IPS DF 4.7 (cell line): ENCODE results near the gene SLC22A3.

ENCODE experiments used
- DNase-seq: peaks from one replicate; pipeline ENCODE4 v3.0.0-alpha.2; 2013; ENCODE audit warnings: low spot score; ENCODE audit errors: extremely low read depth

SLC22A3 gene

GRCh38 chr6:160417146-160417545, 69.0 kb downstream of the SLC22A3 start:
- no peak for DNase-seq

DNA sequence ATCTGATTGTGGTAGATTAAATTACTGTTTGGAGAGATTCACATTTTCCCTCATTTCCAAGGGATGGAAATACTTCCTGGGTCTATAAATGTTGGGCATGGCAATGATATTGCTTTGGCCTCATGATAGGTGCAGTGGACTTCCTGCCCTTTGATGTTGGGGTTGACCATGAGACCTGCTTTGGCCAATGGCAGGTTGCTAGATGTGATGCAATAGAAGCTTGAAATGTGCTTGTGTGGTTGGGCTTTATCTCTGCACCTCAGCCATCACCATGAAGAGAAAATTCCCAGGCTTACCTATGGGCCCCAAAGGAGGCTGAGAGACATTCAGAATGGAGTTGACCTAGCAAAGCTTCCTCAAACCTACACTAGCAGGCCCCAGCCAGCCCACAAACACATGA, 69.4 kb downstream of the SLC22A3 start:
- no peak for DNase-seq

DNA sequence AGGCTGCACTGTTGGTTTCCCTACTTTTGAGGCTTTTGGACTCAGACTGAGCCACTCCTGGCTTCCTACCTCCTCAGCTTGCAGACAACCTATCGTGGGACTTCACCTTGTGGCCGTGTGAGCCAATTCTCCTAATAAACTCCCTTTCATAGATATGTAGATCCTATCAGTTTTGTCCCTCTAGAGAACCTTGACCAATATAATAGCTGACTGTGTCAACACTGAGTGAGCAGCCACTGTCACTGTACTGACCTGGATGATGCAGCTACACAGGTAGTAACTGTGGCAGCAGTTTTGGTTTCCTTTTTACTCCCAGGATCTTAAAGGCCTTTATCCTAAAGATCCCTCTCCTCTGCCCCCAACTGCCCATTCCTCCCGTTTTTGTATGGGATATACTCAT, 70.2 kb downstream of the SLC22A3 start:
- DNase-seq, result no peak

- DNase-seq, result no peak
These were observed 71.3 kb downstream of the SLC22A3 start for GRCh38 chr6:160419488-160419887.

DNA sequence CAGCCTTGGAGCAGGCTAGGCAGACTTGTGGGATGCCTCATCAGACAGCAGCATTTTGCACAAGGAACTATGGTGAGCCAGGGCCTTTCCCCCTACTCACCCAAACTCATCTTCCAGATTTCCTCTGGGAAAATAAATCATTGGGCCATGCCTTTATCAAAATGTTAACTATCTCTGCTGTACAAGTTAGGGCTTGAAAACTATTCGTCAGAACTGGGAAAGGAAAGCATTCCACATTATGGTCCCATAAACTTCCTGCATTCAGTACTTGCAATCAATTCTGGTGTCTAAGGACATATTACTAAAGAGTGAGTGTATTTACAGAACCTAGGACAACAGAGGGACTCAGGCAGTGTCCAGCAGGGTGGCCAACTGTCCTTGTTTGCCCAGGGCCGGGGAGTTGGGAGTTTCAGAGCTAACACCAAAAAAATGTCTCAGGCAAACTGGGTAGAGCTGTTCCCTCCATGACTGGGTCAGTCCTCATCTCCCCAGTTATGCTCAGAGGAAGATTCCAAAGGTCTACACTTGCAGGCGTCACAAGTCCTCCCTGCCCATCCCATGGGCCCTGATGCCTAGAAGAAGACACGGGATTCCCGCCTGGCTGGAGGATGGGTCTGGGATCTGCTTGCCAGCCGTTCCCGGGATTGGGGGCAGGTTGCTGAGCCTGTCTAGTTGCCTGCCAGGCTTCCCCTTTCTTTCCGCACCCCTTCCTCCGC, 72.2 kb downstream of the SLC22A3 start:
- no peak for DNase-seq

DNA sequence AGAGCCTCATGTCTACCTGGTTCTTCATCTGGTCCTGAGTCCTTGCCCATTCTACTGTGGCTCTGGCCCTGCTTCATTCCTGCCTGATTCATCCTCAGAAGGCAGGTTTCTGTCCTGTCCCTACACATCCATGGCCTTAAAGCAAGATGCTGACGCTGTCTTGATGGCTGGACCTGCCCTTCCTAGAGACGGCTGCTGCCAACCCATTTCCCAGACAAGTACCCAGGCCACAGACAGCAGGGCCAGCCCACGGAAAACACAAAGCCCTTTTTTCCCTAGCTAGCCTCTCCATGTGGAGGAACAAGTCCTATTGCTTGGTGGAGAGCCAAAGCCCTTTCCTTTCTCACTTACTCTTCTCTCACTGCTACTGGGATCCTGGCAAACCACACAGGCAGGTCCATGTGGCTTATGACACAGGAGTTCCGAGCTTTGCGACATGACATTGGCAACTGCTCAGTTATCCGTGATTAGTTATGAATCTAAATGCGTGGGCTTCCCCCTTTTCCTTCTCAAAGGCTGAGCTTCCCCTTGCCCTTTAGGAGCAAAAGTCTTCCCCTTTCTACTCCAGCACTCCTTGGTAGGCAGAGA, 72.9 kb downstream of the SLC22A3 start:
- DNase-seq, result no peak

DNA sequence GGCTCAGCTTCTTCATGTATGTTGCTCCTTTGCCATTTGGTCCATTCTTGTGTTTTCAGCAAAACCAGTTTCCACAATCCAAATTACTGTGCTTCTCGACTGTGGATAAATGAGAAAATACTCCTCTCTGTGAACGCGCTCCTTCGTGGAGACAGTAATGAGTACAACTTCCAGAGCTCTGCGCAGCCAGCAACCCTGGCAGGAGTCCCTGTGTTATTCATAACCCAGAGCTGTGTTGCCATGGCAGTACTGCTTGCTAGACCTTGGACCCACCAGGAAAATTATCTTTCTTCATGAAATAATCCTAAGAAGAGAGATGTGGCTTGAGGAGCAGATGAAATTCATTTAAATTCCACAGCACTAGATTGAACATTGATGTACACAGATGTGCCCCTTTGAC, 73.7 kb downstream of the SLC22A3 start:
- no peak for DNase-seq

DNA sequence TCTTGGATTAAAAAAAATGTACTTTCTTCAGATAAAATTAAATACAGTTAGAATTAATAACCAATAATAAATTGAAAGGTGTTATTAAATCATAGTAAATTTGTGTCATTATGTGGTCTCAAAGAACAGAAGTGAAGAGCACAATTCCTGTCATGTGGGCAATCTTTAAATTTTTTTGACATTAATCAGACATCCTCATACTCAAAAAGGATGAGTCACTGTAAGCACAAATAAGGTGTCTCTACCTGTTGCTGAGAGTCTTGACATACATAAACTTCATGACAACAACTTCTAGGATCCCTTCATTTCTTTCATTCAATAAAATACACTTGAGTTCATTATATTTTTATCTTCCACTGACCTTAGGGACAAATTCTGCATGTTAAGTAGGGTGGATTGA, 76.1 kb downstream of the SLC22A3 start:
- DNase-seq, result no peak

DNA sequence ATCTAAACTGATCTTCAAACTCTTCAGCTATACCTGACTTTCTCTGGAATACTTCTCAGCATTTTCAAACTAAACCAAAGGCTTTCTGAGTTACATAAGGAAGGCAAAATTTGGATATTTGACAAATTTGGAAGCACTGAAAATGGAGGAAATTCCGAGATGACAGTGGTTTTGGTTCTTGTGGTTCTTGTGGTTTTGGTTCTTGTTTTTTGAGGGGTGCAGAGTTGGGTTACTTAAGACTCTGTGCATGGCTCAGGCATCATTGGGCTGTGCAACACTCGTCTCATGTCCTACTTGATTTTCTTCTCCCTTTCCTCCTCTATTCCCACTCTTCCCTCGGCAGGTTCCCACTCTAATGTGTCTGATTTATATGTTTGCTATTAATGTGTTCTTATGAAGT, 78.0 kb downstream of the SLC22A3 start:
- DNase-seq, result no peak

DNA sequence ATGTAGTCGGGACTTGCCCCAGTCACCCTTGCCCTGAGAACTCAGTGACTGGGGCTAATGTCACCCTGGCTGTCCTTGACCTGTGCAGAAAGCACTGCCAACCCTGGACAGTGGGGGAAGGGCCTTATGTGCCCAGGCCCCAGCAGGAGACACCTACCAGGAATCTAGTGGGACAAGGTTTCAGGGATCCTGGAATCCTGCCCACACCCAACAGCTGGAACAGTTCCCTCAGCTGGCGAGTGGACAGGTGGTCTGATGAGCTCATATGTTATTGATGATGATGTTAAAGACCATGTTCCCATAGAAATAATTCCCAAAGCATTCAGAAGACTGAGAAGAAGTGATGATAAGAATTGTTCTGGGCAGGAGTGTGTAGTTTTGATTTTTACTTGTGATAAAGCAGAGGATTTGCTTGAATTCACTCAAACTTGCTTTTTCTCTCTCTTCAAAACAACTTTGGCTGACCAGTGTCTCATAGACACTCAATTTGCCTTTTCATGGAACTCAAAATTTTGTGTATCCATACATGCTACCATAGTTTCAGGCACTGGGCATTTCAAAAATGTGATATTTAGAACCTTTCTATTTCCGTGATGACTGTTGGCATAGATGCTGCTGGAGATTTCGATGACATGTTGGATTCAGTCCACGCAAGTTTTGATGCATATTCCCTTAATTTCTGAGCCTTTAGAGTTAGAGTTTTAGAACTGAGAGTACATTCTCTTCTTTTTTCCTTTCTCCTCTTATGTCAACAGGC, 79.3 kb downstream of the SLC22A3 start:
- DNase-seq, result no peak

GRCh38 chr6:160428069-160428430, 79.9 kb downstream of the SLC22A3 start:
- DNase-seq, result no peak

DNA sequence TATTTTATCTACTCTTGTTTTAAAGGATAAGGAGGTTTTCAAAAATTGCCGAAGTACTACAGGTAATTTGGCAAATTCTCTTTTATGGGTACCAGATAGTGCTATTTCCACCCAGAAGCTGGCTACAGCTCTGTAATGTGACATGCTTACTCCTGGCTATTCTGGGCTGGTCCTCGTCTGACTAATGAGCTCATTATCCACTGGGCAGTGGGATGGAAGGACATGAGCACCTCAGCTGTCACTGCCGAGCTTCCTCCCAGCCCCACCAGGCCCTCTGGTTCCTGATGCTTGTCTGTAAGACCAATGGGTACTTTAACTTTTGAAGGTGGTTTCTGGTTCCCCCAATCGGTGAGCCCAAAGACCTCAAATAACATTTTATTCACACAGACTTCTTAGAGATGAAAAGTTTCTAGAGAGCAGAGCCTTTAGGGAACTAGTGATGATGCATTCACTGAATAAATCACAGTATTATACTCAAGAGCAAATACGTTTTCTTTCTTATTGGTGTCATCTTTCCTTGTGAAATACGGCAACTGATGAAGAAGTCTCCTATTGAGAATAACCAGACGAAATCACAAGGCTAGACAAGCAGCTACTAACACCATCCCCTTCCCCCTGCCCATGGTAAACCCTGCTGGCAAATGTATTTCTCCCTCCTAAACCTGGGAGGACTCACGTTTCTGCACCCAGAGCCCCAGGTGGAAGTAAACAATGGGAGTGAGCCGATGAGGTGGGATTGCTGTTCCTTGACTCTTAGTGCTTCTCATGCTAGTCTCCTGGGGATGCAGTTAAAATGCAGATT, 80.8 kb downstream of the SLC22A3 start:
- DNase-seq, result peak; percentile 11

DNA sequence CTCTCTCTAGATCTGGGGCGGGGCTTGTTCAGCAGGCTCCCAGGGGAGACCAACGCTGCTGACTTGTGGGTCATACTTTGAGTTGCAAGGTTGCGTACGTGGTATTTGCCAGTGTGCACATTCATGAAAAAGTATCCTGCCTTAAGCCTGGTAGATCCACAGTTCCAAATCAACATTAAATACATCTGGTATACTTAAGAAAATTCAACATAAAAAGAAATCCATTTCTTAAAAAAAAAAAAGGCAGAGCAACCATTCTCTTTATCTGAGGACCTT, 81.4 kb downstream of the SLC22A3 start:
- DNase-seq, result no peak

- DNase-seq, result no peak
These were observed 82.0 kb downstream of the SLC22A3 start for GRCh38 chr6:160430203-160430602.

DNA sequence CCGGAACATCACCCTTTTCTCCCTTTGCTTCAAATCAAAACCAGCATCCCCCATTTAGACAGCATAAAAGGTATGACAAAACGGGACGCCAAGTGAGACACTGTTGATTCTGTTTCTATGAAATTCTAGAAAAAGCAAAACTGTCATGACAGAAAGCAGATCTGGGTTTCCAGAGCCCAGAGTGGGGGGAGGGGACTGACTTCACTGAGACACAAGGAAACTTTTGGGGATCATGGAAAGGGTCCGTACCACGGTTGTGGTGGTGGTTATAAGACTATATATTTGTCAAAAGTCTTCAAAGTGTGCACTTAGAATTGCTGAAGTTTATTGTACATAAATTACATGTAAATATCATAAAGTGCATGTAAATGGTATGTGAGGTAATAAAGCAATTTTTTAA, 82.6 kb downstream of the SLC22A3 start:
- DNase-seq, result no peak

DNA sequence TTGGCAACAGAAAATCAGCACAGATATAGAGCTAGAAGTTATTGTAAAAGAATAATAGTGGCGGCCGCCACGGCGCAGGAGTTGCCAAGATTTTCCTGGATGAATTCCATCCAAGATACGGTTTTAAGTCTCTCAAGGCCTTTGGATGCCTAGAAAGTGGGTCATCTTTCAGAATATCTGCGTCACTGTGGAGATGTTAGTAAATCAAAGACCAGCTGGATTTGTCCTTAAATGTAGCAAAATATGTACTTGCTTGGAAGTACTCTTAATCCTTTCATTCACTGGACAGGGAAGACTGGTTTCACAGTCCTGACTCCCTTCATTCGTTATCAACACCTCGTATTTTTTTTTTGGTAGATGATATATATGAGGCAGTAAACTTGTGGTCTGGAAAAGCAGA, 83.0 kb downstream of the SLC22A3 start:
- no peak for DNase-seq

DNA sequence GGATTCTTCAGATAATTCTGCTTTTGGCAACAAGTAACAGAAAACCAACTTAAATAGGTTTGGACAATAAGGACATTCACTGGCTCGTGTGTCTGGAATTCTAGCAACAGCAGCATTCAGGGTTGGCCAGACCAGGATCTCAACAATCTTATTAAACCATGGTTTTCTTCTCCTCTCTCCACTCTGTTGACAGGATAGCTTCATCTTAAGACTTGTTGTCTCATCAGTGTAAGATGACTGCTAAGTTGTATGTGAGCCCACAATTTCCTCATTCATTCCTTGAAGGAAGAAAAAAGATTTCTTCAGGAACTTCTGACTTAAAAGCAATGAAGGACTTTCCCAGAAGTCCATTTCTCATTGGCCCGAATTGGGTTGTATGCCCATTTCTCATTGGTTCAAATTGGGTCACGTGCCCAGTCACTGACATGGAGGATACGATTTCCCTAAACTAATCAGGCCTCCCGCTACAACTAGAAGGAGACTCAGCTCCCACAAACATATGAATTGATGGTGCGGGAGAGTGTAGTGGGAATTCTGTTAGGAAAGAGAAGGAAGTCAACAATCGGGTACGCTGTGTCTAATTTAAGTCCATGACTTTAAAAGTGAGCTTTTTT, 83.7 kb downstream of the SLC22A3 start:
- no peak for DNase-seq

- DNase-seq, result no peak
These were observed 87.8 kb downstream of the SLC22A3 start for GRCh38 chr6:160435935-160436334.

- DNase-seq, result no peak
These were observed 89.0 kb downstream of the SLC22A3 start for GRCh38 chr6:160437154-160437553.

- DNase-seq, result no peak
These were observed 89.6 kb downstream of the SLC22A3 start for GRCh38 chr6:160437775-160438174.

- DNase-seq, result no peak
These were observed 90.3 kb downstream of the SLC22A3 start for GRCh38 chr6:160438481-160438880.

GRCh38 chr6:160439751-160440150, 91.6 kb downstream of the SLC22A3 start:
- DNase-seq, result no peak
